Amniotic stem cell (primary cell): Measurements from ENCODE around the gene IGFBP6.

Experiments
- DNase-seq: peaks from one replicate; lab custom pipeline; 2025; lab: John Stamatoyannopoulos, UW

IGFBP6 gene

DNA sequence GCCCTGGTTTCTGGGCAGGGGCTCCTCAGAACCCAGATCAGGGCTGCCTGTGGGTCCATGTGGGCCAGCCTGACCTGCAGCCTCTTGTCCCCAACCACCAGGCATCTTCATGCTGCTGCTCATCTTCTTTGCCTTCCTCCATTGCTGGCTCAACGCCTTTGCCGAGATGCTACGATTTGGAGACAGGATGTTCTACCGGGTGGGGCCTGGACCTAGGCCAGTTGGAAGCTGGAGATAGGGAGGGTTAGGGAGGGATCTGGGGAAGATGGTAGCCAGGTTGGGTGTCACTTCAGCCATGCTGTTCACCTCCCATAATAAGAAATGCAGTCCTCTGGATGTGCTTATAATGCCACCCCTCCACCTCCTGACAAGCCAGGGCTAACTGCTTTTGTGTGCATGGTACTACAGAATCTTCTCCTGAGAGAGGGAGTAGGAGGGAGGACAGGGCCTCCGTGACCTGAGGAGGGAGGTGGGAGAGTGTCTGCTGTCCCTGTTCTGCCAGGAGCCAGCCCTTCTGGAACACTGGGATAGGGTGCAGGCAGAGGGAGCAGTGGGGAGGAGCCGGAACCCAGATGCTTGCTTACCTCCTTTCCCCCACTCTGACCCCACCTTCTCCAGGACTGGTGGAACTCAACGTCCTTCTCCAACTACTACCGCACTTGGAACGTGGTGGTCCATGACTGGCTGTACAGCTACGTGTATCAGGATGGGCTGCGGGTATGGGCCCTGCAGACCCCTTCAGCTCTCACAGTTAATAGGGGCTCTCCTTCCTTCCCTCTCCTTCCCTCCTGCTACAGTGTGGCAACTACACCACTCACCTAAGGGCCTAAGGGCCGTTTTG is 23.4 kb downstream of the IGFBP6 start:
- DNase-seq: no peak

DNA sequence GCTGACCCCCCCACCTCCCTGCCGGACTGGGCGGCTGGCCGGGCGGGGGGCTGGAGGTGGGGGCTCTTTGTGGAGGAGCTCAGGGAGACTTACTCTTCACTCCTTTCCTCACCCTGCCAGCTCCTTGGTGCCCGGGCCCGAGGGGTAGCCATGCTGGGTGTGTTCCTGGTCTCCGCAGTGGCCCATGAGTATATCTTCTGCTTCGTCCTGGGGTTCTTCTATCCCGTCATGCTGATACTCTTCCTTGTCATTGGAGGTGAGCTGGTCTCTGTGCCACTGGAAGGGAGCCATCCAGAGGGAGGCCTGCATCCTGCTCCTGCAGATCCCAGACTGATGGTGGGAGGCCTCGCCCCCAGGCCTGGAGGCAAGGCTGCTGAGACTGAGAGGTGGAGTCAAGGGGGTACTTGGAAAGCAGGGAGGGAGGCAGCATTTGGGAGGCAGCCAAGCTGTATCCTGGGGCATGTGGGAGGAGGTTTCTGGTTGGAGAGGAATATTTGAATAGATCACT is 25.5 kb downstream of the IGFBP6 start:
- no peak for DNase-seq

DNA sequence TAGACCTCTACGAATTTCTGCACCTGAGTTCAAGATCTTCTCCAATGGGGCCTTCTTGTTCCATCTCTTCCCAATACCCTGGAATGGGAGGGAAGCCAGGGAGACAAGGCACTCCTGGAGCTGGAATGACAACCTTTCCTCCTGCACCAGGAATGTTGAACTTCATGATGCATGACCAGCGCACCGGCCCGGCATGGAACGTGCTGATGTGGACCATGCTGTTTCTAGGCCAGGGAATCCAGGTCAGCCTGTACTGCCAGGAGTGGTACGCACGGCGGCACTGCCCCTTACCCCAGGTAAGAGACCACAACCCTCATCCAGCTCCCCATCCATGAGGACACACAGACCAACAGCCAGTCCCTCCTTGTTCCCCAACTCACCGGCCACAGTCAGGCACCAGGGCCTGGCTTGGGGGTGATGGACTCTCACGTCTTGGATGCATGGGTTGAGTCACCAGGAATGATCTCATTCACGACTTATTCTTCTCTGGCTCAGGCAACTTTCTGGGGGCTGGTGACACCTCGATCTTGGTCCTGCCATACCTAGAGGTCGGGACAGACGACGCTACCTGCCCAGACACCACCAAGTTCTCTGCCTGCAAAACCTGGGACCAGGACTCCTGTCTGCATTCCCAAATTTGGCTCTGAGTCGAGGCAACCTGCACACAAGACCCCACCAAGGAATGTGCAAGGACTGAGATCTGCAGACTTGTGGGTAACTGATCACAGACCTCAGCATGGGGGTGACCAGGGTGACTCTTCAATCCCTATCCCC is 26.3 kb downstream of the IGFBP6 start:
- no peak for DNase-seq

DNA sequence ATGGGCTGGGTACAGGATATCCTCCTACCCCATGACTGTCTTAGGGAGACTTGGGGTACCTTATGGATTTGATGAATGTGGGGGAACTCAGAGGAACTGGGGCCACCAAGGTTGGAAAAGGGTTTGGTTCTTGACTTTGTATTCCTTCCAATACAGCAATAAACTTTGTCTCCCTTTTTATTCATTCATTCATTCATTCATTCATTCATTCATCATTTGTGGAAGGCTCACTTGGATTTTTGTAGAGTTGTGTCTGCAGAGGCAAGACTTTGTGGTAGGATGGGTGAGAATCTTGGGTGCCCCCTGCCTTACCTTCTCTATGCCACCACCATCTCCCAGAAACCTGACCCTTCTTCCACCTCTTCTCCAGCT is 26.9 kb downstream of the IGFBP6 start:
- DNase-seq: no peak

DNA sequence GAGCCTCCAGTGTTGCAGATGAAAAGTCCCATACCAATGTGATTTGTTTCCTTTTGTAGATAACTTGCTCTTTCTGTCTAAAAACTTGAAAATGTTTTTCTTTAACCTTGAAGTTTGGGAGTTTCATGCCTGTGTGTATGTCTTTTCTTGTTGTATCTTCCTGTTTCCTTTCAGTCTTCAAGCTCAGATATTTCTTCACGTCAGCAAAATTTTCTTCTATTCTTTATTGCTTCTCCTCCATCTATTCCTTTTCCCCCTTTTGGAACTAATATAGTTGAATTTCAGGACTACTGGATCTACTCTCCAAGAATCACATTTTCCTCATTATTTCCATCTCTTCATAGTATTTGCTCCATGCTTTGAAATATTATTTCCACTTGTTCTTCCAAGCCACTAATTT is 29.7 kb downstream of the IGFBP6 start:
- DNase-seq: no peak

DNA sequence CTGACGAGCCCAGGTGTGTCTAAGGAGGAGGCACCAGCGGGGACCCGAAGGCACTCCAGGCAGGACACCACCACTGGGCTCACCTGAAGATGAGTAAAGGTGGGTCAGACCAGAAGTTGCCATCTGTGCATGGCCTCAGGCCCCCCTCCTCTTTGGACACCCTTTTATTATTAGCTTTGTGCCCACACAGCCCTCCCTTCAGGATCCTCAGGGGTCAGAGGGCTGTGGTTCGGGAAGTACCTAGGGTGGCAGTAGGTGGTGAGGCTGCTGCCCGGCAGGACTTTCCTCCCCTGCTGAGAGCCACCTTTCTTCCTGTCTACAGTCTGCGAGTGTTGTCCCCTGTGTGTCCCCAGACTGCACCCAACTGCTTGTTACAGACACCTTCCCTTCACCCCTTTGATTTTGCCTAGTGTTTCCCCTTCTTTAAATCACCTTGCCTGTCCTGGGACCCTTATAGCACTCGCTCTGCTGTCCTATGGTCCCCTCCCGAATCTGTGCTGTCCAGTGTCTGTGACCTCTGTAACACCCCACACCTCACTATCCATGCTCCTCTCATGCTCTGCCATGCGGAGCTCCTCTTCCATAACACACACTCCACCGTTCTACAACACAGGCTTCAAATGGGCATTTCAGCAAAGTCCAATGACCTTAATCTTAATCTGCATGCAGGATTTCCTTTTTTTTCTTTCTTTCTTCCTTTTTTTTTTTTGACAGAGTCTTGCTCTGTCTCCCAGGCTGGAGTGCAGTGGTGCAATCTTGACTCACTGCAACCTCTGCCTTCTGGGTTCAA is 31.5 kb downstream of the IGFBP6 start:
- DNase-seq: no peak

DNA sequence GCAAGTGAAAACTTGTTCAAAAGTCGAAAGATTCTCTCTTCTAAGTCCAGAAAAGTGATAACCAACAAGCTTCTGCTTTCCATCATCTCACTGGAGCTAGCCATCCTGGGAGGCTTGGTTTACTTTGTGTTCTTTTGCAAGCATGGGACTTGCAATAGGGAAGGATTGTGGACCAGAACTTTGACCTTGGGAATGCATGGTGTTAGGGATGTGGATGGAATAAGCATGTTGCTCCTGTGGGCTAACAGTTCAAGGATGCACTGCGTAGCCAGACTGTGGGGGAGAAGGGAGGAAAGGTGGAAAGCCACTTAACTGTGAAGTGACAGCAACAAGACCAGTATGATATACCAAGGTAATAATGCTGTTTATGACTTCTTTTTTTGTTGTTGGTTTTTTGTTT is 34.4 kb downstream of the IGFBP6 start:
- DNase-seq: no peak

DNA sequence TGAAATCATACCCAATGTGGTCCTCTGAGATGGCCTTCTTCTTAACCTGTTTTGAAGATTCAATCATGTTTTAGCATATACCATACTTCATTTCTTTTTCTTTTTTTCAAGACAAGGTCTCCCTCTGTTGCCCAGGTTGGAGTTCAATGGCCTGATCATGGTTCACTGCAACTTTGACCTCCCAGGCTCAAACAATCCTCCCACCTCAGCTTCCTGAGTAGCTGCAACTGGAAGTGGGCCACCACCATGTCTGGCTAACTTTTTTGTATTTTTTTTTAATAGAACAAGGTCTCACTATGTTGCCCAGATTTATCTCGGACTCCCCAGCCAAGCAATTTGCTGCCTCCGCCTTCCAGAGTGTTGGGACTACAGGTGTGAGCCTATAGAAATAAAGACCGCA is 36.3 kb downstream of the IGFBP6 start:
- DNase-seq: no peak

DNA sequence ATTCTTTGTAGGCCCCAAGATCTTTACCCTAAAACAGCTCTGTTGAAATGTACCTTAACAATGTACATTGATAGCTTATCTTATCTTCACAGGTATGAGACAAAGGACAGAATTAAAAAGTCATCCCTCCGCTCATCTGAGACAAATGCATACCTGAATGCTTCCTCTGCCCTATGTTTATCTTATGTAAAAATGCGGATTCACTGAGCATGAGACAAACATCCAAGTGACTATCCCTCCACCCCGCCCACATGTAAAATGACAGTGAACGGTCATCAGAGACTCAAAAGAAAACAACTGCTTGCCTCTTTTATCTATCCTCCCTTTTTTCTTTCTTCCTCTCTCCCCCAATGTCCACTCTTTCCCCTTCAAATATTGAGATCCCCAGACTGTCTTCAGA is 45.9 kb downstream of the IGFBP6 start:
- DNase-seq: no peak

DNA sequence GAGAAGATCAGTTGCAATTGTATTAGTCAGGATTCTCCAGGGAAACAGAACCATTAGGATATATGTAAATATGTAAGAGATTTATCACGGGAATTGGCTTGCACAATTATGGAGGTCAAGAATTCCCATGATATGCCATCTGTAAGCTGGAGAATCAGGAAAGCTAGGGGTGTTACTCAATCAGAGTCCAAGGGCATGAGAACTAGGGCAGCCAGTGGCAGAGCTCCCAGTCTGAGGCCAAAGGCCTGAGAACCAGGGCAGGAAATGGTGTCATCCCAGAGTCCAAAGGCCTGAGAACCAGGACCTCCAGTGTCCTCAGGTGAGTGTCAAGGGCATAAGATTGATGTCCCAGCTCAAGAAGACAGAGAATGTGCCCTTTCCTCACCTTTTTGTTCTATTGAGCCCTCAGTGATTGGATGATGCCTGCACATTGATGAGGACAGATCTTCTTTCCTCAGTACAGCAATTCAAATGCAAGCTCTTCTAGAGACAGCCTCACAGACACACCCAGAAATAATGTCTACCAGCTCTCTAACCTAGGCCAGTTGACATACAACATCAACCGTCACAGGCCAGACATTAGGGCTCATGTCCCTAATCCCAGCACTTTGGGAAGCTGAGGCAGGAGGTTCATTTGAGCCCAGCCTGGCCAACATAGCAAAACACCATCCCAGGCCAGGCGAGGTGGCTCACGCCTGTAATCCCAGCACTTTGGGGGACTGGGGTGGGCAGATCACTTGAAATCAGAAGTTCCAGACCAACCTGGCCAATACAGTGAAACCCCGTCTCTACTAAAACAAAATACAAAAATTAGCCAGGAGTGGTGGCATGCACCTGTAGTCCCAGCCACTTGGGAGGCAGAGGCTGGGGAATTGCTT is 48.2 kb downstream of the IGFBP6 start:
- DNase-seq: no peak

DNA sequence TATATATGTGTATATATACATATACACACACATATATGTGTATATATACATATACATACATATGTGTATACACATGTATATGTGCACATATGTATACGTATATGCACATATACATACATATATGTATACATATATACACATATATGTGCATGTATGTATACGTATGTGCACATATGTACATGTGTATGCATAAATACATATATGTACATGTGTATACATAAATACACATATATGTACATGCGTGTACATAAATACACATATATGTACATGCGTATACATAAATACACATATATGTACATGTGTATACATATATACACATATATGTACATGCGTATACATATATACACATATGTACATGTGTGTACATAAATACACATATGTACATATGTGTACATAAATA is 49.7 kb downstream of the IGFBP6 start:
- no peak for DNase-seq

DNA sequence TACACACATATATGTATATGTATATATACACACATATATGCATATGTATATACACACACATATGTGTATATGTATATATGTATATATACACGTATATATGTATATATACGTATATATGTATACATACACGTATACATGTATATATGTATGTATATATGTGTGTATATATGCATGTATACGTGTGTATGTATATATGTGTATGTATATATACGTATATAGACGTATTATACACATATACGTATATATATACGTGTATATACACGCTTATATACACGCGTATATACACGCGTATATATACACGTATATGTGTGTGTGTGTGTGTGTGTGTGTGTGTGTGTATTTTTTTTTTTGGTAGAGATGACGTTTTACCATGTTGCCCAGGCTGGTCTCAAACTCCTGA is 50.2 kb downstream of the IGFBP6 start:
- DNase-seq: no peak

DNA sequence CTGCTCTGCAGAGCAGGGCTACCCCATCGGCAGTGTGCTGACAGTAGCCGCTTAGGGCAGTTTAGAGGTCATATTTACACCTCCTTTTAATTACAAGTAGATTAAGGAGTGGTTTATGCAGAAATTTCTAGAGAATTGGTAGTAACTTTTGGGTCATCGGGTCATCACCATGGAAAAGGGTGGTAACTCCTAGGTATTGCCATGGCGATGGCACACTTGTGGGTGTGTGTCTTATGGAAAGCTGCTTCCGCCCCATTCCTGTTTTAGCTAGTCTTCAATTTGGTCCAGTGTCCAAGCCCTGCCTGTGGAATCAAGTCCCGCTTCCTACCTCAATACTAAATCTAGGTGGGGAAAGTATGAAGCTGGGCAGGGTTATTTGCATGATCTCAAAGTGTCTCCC is 53.6 kb downstream of the IGFBP6 start:
- no peak for DNase-seq
